Chondrocyte (in vitro differentiated cells): ENCODE data around the gene DNAH9. TPM values are rescaled to one million over a fixed set of nuclear protein-coding genes. Genes with fewer than 3 reads are reported as not detected.

ENCODE experiments used
- DNase-seq: peaks from one replicate; pipeline ENCODE4 v3.0.0; 2021; ENCODE audit warnings: mixed read lengths, low spot score
- H3K27ac Mint-ChIP-seq: one replicate; pipeline ENCODE4 v1.8.0; 2021; ENCODE audit warnings: mild to moderate bottlenecking, moderate library complexity, mixed read lengths; ENCODE audit not compliant: unreplicated experiment
- H3K27me3 Mint-ChIP-seq: 2 replicates; pipeline ENCODE4 v1.8.0; 2021; ENCODE audit warnings: low read depth, mixed read lengths
- H3K36me3 Mint-ChIP-seq: 2 replicates; pipeline ENCODE4 v1.8.0; 2021; ENCODE audit warnings: low read depth, mixed read lengths
- H3K4me1 Mint-ChIP-seq: 2 replicates; pipeline ENCODE4 v1.8.0; 2021; ENCODE audit warnings: low read depth, mild to moderate bottlenecking, mixed read lengths
- H3K4me3 Mint-ChIP-seq: one replicate; pipeline ENCODE4 v1.8.0; 2021; ENCODE audit warnings: mild to moderate bottlenecking, moderate library complexity, mixed read lengths; ENCODE audit not compliant: unreplicated experiment
- H3K9me3 Mint-ChIP-seq: 2 replicates; pipeline ENCODE4 v1.8.0; 2021; ENCODE audit warnings: low read depth, mixed read lengths
- total RNA-seq: library from RNA; stranded (reverse); gene quantifications from 3 replicates; pipeline ENCODE4 v1.2.1, GENCODE V29; 2021
- TF ChIP-seq, protein P1 (sequence below): fragments of 200-600 bp; sonication (generic); IDR thresholded peaks from 2 replicates; pipeline ENCODE4 v1.5.0; 2021; ENCODE audit warnings: antibody characterized with exemption, mild to moderate bottlenecking, moderate library complexity

Gene DNAH9
- total RNA-seq, 1 donor from 2014 or later: 0.37 TPM

DNA sequence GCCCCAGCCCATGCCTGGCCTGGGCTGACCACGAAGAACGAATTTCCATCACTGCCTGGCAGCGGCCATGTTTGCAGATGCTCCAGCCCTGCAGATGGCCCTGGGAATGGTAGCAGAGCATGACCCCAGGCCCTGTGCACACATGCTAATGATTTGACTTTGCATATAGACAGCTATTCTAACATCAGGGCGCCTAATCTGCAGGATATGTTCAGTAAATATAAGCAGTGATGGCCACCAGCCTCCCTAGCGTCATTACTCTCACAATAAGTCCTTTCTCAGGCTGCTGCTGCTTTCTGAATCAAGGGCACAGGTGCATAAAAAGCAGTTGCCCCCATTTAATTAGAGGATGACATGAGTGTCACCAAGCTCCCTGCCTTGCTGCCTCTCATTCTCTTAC is 24.2 kb downstream of the DNAH9 start:
- no peaks in the 10 kb centered on the region for H3K9me3 Mint-ChIP-seq
- peaks cover 2% of the 10 kb centered on the region for H3K36me3 Mint-ChIP-seq
- TF ChIP-seq, protein P1, sequence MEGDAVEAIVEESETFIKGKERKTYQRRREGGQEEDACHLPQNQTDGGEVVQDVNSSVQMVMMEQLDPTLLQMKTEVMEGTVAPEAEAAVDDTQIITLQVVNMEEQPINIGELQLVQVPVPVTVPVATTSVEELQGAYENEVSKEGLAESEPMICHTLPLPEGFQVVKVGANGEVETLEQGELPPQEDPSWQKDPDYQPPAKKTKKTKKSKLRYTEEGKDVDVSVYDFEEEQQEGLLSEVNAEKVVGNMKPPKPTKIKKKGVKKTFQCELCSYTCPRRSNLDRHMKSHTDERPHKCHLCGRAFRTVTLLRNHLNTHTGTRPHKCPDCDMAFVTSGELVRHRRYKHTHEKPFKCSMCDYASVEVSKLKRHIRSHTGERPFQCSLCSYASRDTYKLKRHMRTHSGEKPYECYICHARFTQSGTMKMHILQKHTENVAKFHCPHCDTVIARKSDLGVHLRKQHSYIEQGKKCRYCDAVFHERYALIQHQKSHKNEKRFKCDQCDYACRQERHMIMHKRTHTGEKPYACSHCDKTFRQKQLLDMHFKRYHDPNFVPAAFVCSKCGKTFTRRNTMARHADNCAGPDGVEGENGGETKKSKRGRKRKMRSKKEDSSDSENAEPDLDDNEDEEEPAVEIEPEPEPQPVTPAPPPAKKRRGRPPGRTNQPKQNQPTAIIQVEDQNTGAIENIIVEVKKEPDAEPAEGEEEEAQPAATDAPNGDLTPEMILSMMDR: no peak
- H3K4me1 Mint-ChIP-seq: no peaks in the 10 kb centered on the region
- no peak overlapping the region for H3K4me3 Mint-ChIP-seq
- DNase-seq: no peak
- H3K27ac Mint-ChIP-seq: no peak overlapping the region
- H3K27me3 Mint-ChIP-seq: peaks cover 6% of the 10 kb centered on the region

DNA sequence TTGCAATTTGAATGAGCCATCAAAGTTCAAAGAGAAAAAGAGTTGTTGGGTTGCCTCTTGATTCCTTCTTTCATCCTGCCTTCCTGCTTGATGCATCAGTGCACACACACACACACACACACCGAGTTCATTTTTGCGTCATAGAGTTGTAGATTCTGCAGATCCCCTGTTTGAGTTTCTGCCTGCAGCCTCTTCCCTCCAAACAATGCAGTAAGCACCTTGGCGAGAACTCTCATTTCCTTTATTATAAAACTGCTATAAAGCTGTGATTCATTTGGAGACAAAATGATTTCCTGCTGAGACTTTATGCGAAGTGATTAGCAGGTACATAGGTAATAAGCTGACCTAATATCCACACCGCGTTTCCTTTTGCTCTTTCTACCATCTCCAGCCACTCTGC is 26.7 kb downstream of the DNAH9 start:
- no peak for DNase-seq
- TF ChIP-seq, protein P1: no peak
- H3K27ac Mint-ChIP-seq: no peak overlapping the region
- H3K4me3 Mint-ChIP-seq: no peak overlapping the region
- peaks cover 2% of the 10 kb centered on the region for H3K36me3 Mint-ChIP-seq
- H3K4me1 Mint-ChIP-seq: no peaks in the 10 kb centered on the region
- peaks cover 6% of the 10 kb centered on the region for H3K27me3 Mint-ChIP-seq
- H3K9me3 Mint-ChIP-seq: no peaks in the 10 kb centered on the region

DNA sequence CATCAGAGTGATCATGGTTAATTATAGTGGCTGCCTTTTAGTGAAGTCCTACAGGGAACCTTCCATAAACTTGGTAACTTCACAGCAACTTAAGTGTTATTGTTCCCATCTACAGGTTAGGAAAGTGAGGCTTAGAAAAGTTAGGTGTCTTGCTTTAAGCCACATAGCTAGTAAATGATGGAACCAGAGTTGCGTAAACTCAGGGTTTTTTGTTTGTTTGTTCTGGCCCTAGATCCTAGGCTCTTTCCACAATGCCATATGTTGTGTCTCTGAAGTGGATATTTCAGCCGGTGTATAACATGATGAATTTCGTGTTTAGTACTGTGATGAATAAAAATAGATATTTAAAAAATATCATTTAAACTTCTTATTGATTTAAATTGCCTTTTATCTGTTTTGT is 27.6 kb downstream of the DNAH9 start:
- Mint-ChIP-seq H3K4me1 (no peaks in the 10 kb centered on the region), H3K9me3 (no peaks in the 10 kb centered on the region), H3K36me3 (peaks cover 2% of the 10 kb centered on the region), H3K4me3 (no peak overlapping the region), H3K27ac (no peak overlapping the region), H3K27me3 (peaks cover 6% of the 10 kb centered on the region)
- no peak for DNase-seq
- TF ChIP-seq, protein P1: no peak

DNA sequence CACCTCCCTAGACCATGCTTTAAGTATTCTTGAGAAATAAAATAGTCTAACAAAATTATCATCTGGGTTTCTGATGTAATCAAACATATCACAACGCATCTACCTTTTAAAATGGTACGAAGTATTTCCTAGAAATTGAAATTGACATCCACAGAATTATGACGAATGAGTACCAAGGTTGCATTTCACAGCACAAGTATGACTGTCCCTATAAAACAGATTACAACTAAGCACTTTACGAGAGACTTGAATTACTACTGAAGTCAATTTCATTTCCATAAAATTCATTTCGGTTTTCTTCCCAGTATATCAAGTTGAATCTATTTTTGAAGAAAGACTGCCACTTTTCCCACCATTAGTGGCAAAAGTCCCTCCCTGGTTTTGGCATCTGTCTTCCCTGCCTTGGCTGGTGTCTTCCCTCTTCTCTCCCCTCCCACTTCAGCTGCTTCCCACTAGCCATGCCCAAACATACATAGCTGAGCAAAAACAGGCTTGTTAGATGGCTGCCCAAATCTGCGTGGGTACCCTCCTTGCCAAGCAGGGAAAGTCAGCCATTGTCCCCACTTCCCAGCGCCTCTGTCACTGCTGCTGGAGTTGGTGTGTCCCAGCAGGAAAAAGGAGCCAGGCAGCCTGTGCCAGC is 29.2 kb downstream of the DNAH9 start:
- H3K36me3 Mint-ChIP-seq: no peaks in the 10 kb centered on the region
- peaks cover 5% of the 10 kb centered on the region for H3K27me3 Mint-ChIP-seq
- no peaks in the 10 kb centered on the region for H3K4me1 Mint-ChIP-seq
- no peak for DNase-seq
- H3K27ac Mint-ChIP-seq: no peak overlapping the region
- peaks cover 2% of the 10 kb centered on the region for H3K9me3 Mint-ChIP-seq
- TF ChIP-seq, protein P1: no peak
- H3K4me3 Mint-ChIP-seq: no peak overlapping the region

DNA sequence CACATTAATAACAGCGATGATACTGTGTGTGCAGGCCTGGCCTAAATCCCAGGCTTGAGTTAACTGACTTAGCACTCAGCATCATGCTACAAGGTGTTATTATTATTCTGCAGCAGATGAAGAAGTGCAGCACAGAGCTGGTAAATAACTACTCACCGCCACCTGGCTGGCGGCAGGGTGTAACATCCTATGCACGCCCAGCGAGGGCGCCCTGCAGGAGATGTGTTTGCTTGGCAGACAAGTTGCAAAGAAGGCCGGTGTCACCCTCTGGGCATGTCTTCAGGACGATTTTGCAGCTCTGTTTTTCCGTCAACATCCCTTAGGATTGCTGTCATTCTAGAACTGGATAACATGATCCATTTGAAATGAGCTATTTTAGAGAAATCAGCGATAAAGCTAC is 30.1 kb downstream of the DNAH9 start:
- Mint-ChIP-seq H3K4me3 (no peak overlapping the region), H3K27ac (no peak overlapping the region), H3K36me3 (no peaks in the 10 kb centered on the region), H3K9me3 (peaks cover 2% of the 10 kb centered on the region), H3K4me1 (no peaks in the 10 kb centered on the region), H3K27me3 (peaks cover 5% of the 10 kb centered on the region)
- TF ChIP-seq, protein P1: no peak
- no peak for DNase-seq
